ENCODE data around the gene TXNDC12. TPM values are rescaled to one million over a fixed set of nuclear protein-coding genes. Genes with fewer than 3 reads are reported as not detected.

TXNDC12 gene
- total RNA-seq, 1 experiment from 2014 or later = 77.5 TPM

- ATAC-seq (peak; percentile 96), DNase-seq (ENCODE audit: low read depth, low spot score) (no peak)
- no TSS peak for BruUV-seq (replicated peaks)
- Histone ChIP-seq H3K4me1 (ENCODE audit: control insufficient read depth, insufficient read depth, low read length) (peaks cover 25% of the 10 kb centered on the region), H3K36me3 (ENCODE audit: control insufficient read depth, insufficient read depth, low read length) (peaks cover 38% of the 10 kb centered on the region), H3K27me3 (ENCODE audit: control insufficient read depth, insufficient read depth, low read length) (no peaks in the 10 kb centered on the region), H3K4me3 (ENCODE audit: low read depth in 2 of 2, low read length in 2 of 2) (peak within 1 kb of the TSS; percentile 100), H3K9me3 (ENCODE audit: control insufficient read depth, insufficient read depth, low read depth, low read length) (no peaks in the 10 kb centered on the region), H3K27ac (ENCODE audit: low read length) (peak within 1 kb of the TSS; percentile 100)
- TF ChIP-seq, protein P1, sequence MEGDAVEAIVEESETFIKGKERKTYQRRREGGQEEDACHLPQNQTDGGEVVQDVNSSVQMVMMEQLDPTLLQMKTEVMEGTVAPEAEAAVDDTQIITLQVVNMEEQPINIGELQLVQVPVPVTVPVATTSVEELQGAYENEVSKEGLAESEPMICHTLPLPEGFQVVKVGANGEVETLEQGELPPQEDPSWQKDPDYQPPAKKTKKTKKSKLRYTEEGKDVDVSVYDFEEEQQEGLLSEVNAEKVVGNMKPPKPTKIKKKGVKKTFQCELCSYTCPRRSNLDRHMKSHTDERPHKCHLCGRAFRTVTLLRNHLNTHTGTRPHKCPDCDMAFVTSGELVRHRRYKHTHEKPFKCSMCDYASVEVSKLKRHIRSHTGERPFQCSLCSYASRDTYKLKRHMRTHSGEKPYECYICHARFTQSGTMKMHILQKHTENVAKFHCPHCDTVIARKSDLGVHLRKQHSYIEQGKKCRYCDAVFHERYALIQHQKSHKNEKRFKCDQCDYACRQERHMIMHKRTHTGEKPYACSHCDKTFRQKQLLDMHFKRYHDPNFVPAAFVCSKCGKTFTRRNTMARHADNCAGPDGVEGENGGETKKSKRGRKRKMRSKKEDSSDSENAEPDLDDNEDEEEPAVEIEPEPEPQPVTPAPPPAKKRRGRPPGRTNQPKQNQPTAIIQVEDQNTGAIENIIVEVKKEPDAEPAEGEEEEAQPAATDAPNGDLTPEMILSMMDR (IDR thresholded peaks at IDR 0.05) = no peak
- TF ChIP-seq POLR2AphosphoS5 (IDR thresholded peaks at IDR 0.05; ENCODE audit: low read depth, low read length) = peak; percentile 75
- ChIA-PET CTCF (no interaction called here), POLR2A (interaction anchor here (1.2 kb wide), 1 partner anchor 27 kb away, joined by 4 read pairs; no protein-coding TSS in a partner anchor)
- intact Hi-C loops (cut with micrococcal nuclease; ENCODE audit: unreplicated experiment) (no loop called here), in situ Hi-C loops (cut with HindIII; ENCODE audit: low pct_unique_long_range_greater_than_20kb, low sequenced_read_pairs) (no loop called here)
These were observed 1.4 kb upstream of the TXNDC12 start, which contains the start of gene BTF3L4 for GRCh38 chr1:52056163-52056936. Gene BTF3L4, plus strand, starts transcription at chr1:52056295. Its CDS starts 3,553 bp downstream, at chr1:52059848.

GRCh38 chr1:52055866-52056162 is 823 bp upstream of the TXNDC12 start:
- Histone ChIP-seq H3K36me3 (ENCODE audit: control insufficient read depth, insufficient read depth, low read length) (peaks cover 38% of the 10 kb centered on the region), H3K27ac (ENCODE audit: low read length) (peak overlapping the region; percentile 100), H3K4me1 (ENCODE audit: control insufficient read depth, insufficient read depth, low read length) (peaks cover 25% of the 10 kb centered on the region), H3K9me3 (ENCODE audit: control insufficient read depth, insufficient read depth, low read depth, low read length) (no peaks in the 10 kb centered on the region), H3K27me3 (ENCODE audit: control insufficient read depth, insufficient read depth, low read length) (no peaks in the 10 kb centered on the region), H3K4me3 (ENCODE audit: low read depth in 2 of 2, low read length in 2 of 2) (peak overlapping the region; percentile 100)
- no TSS peak for BruUV-seq (replicated peaks)
- CTCF ChIA-PET = interaction anchor here (0.6 kb wide), 1 partner anchor 62 kb away, joined by 4 read pairs; no protein-coding TSS in a partner anchor
- intact Hi-C loops (cut with micrococcal nuclease; ENCODE audit: unreplicated experiment) = no loop called here
- POLR2A ChIA-PET = interaction anchor here (1.2 kb wide), 1 partner anchor 26 kb away, joined by 4 read pairs; no protein-coding TSS in a partner anchor
- in situ Hi-C loops (cut with HindIII; ENCODE audit: low pct_unique_long_range_greater_than_20kb, low sequenced_read_pairs) = no loop called here
- DNase-seq (ENCODE audit: low read depth, low spot score) = peak; percentile 71
- TF ChIP-seq SIN3A (IDR thresholded peaks at IDR 0.05; ENCODE audit: borderline replicate concordance, insufficient read depth, low read depth, low read length) (no peak), POLR2AphosphoS5 (IDR thresholded peaks at IDR 0.05; ENCODE audit: low read depth, low read length) (no peak), TCF7L2 (IDR thresholded peaks at IDR 0.05; ENCODE audit: low read depth, low read length) (no peak)
- TF ChIP-seq, protein P2, sequence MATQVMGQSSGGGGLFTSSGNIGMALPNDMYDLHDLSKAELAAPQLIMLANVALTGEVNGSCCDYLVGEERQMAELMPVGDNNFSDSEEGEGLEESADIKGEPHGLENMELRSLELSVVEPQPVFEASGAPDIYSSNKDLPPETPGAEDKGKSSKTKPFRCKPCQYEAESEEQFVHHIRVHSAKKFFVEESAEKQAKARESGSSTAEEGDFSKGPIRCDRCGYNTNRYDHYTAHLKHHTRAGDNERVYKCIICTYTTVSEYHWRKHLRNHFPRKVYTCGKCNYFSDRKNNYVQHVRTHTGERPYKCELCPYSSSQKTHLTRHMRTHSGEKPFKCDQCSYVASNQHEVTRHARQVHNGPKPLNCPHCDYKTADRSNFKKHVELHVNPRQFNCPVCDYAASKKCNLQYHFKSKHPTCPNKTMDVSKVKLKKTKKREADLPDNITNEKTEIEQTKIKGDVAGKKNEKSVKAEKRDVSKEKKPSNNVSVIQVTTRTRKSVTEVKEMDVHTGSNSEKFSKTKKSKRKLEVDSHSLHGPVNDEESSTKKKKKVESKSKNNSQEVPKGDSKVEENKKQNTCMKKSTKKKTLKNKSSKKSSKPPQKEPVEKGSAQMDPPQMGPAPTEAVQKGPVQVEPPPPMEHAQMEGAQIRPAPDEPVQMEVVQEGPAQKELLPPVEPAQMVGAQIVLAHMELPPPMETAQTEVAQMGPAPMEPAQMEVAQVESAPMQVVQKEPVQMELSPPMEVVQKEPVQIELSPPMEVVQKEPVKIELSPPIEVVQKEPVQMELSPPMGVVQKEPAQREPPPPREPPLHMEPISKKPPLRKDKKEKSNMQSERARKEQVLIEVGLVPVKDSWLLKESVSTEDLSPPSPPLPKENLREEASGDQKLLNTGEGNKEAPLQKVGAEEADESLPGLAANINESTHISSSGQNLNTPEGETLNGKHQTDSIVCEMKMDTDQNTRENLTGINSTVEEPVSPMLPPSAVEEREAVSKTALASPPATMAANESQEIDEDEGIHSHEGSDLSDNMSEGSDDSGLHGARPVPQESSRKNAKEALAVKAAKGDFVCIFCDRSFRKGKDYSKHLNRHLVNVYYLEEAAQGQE (IDR thresholded peaks at IDR 0.05; ENCODE audit: insufficient read depth in 1 of 2, low read depth in 2 of 2, low read length in 1 of 2) = no peak
- TF ChIP-seq, protein P1 (IDR thresholded peaks at IDR 0.05) = no peak
- ATAC-seq = no peak
